Measurements from ENCODE around the gene SEC16B. TPM values are rescaled to one million over a fixed set of nuclear protein-coding genes. Genes with fewer than 3 reads are reported as not detected.

SEC16B gene
- total and polyA plus RNA-seq, 2 of the 13 experiments (the other 11 are each of a cell fraction or from before 2014, with no cell fraction given), result 4.6 to 5.8 TPM

DNA sequence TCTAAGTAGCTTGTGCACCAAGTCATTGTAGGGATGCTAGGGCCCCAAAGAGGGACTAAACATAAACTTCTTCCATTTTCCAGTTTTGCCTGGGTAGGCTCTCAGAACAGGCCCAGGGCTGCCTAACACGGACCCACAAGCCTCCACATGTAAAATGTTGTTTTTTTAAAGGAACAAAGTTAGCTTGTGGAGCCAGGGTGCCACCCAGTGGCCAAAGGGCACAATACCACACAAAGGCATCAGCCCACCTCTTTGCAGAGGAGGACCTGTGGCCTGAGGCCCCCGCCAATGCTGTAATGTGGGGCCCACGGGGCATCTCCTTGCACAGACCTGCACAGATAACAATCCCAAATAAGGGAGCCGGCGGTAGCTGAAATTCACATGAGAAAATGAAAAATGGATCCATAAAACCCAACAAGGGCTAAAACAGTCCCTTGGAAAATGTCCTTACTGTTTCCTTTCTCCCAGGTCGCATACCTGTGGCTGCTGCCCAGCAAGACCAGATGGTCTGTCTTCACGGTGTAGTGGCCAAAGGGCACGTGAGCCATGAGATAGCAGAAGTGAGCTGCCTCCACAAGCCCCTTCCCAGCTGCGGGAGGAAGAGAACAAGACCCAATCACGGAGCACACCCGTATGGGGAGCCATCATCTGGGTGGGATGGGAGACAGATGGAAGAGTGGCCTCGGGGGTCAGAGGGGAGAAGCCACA is 23.8 kb downstream of the SEC16B start (continued):
- TF ChIP-seq, protein P1, sequence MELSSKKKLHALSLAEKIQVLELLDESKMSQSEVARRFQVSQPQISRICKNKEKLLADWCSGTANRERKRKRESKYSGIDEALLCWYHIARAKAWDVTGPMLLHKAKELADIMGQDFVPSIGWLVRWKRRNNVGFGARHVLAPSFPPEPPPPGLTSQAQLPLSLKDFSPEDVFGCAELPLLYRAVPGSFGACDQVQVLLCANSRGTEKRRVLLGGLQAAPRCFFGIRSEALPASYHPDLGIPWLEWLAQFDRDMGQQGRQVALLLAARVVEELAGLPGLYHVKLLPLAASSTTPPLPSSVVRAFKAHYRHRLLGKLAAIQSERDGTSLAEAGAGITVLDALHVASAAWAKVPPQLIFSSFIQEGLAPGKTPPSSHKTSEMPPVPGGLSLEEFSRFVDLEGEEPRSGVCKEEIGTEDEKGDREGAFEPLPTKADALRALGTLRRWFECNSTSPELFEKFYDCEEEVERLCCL (CRISPR knock-in tag; IDR thresholded peaks at IDR 0.05; ENCODE audit: borderline replicate concordance), result no peak
- TF ChIP-seq KDM6A (CRISPR knock-in tag; IDR thresholded peaks at IDR 0.05; ENCODE audit: low read depth) (no peak), ZNF335 (CRISPR knock-in tag; IDR thresholded peaks at IDR 0.05) (no peak), SMC3 (IDR thresholded peaks at IDR 0.05; ENCODE audit: low read length) (peak; percentile 68)

DNA sequence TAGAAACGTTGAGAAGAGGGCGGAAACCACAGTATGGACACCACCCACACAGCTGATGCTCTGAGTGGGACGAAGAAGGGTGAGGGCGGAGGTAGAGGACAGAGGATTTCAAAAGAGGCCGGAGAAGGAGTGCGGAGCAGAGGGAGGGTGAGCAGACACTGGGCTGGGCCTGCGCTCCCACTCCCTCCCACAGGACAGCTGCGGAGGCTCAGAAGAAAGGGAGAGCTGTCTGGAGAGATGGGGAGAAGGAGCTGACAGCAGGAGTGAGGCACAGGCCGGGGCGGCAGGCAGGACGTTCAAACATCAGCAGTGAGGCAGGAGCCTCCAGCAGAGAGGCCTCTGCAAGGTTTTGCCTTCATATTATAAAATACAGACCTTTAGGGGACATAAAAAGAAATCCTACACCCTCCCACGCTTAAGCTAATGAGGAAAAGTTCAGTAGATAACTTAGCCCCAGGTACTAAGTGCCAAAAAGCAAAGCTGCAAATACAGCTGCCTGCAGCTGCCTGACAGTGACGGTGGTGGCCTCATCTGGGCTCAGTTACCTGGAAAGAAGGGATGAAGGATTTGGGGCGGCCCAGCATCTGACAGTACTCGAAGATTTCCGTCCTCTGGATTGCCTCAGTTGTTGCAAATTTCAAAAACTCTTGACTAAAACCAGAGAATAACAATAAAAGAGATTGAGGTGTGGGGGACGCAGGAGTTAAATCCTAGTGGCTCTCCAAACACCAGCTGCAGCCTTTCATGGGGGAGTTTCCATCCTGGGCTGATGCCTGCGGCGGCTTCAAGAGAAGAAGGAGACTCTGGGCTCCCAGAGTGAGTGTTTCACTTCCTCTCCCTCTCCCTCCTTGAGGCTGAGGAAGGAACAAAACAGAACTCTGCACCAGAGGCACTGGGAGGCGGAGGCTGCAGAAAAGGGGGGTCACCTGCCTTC is 25.6 kb downstream of the SEC16B start:
- DNase-seq (ENCODE audit: low spot score), result no peak
- no peak for FAIRE-seq
- POLR2A ChIA-PET, result no interaction called here
- intact Hi-C loops (cut with micrococcal nuclease; ENCODE audit: unreplicated experiment), result no loop called here
- Histone ChIP-seq H3K27me3 (ENCODE audit: control insufficient read depth in 1 of 2, insufficient read depth in 2 of 2, low read length in 2 of 2) (no peaks in the 10 kb centered on the region), H3K9me3 (ENCODE audit: low read length) (no peaks in the 10 kb centered on the region), H2AFZ (ENCODE audit: low read length) (no peak overlapping the region), H3K27ac (ENCODE audit: extremely low read length, insufficient read depth, low read length) (no peak overlapping the region), H3K9ac (ENCODE audit: insufficient read depth, low read depth, low read length) (no peak overlapping the region), H3K79me2 (ENCODE audit: insufficient read depth, low read length) (no peaks in the 10 kb centered on the region), H3K4me1 (ENCODE audit: insufficient read depth, low read length) (0 out of 2 replicates have a peak, but pooled peaks cover 5% of the 10 kb centered on the region), H3K4me3 (replicated peaks in 1 of 3; ENCODE audit: insufficient read depth in 1 of 3, low read depth in 2 of 3, low read length in 3 of 3) (no peak overlapping the region), H4K20me1 (ENCODE audit: insufficient read depth, low read length) (no peaks in the 10 kb centered on the region), H3K4me2 (ENCODE audit: low read depth, low read length) (no peak overlapping the region), H3K36me3 (replicated peaks in 1 of 2; ENCODE audit: control insufficient read depth in 1 of 2, insufficient read depth in 2 of 2, low read length in 2 of 2) (peaks cover 4 to 10% of the 10 kb centered on the region in 2 experiments; a peak in 3 of 5 replicates)
- BruUV-seq (replicated peaks), result no TSS peak
- ATAC-seq, result no peak
- in situ Hi-C loops (cut with HindIII; ENCODE audit: extremely low pct_ligation_motif_present, low pct_unique_long_range_greater_than_20kb), result loop anchor here (25.0 kb wide), 1 partner anchor 1032 kb away; no protein-coding TSS in a partner anchor
- TF ChIP-seq, protein P2, sequence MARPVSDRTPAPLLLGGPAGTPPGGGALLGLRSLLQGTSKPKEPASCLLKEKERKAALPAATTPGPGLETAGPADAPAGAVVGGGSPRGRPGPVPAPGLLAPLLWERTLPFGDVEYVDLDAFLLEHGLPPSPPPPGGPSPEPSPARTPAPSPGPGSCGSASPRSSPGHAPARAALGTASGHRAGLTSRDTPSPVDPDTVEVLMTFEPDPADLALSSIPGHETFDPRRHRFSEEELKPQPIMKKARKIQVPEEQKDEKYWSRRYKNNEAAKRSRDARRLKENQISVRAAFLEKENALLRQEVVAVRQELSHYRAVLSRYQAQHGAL (CRISPR knock-in tag; IDR thresholded peaks at IDR 0.05; ENCODE audit: not compliant biosample characterization), result no peak
- no peak for TF ChIP-seq WIZ (CRISPR knock-in tag; IDR thresholded peaks at IDR 0.05)
- TF ChIP-seq ZFP36L1 (CRISPR knock-in tag; IDR thresholded peaks at IDR 0.05), result no peak
- TF ChIP-seq TCF12 (IDR thresholded peaks at IDR 0.05), result no peak
- no peak for TF ChIP-seq TCF12 (CRISPR knock-in tag; IDR thresholded peaks at IDR 0.05)
- no peak for TF ChIP-seq HNRNPLL (IDR thresholded peaks at IDR 0.05; ENCODE audit: low read depth, low read length, poor library complexity, severe bottlenecking)
- no peak for TF ChIP-seq ZBTB3 (CRISPR knock-in tag; IDR thresholded peaks at IDR 0.05; ENCODE audit: borderline replicate concordance, low read depth)
- TF ChIP-seq ZBTB46 (CRISPR knock-in tag; IDR thresholded peaks at IDR 0.05; ENCODE audit: borderline replicate concordance), result no peak
- TF ChIP-seq PHF8 (CRISPR knock-in tag; IDR thresholded peaks at IDR 0.05), result no peak
- TF ChIP-seq ARHGAP35 (CRISPR knock-in tag; IDR thresholded peaks at IDR 0.05; ENCODE audit: borderline replicate concordance), result no peak
- CTCF ChIA-PET (ENCODE audit: low intra/inter-chr PET ratio, low total read pairs), result interaction anchor here (2.0 kb wide), 1 partner anchor 245 kb away, joined by 5 read pairs; no protein-coding TSS in a partner anchor
- WGBS (ENCODE audit: low lambda C conversion rate), result 90% methylated on average over 19 of the region's 20 CpGs

All from HepG2 (cell line).